Lower leg skin (tissue), 3 donors: ENCODE measurements around the gene FOXL1.

ENCODE experiments used
- POLR2A ChIP-seq, 2 donors: fragments of 450-650 bp; IDR thresholded peaks; one replicate each; pipeline ENCODE4 v1.6.1; 2016 to 2017; ENCODE audit warnings: antibody characterized with exemption in 2 of 2, mild to moderate bottlenecking in 1 of 2, moderate library complexity in 1 of 2
- TF ChIP-seq, protein P1 (sequence below), 3 donors: fragments of 450-650 bp; IDR thresholded peaks; one replicate each; pipeline ENCODE4 v1.5.1; 2016; ENCODE audit warnings: antibody characterized with exemption in 3 of 3, mild to moderate bottlenecking in 3 of 3, moderate library complexity in 2 of 3

DNA sequence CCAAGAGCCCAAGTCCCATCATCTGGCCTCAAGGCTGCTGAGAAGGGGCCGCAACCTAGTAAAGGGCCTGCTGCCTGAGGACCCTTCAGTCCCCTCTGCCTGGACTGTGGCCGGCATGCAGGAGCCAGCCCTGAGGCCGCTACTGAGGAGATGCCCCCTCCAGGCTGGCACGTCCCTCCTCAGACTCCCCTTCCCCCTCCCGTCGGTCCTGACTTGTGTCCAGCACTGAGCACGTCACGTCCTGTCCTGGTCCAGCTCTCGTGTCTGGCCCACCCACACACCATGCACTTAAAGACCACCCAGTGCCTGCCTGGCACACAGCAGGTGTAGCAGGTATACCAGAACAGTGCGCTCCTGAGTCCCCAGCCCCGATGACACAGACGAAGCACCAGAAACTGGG is 32.9 kb upstream of the FOXL1 start:
- TF ChIP-seq, protein P1, sequence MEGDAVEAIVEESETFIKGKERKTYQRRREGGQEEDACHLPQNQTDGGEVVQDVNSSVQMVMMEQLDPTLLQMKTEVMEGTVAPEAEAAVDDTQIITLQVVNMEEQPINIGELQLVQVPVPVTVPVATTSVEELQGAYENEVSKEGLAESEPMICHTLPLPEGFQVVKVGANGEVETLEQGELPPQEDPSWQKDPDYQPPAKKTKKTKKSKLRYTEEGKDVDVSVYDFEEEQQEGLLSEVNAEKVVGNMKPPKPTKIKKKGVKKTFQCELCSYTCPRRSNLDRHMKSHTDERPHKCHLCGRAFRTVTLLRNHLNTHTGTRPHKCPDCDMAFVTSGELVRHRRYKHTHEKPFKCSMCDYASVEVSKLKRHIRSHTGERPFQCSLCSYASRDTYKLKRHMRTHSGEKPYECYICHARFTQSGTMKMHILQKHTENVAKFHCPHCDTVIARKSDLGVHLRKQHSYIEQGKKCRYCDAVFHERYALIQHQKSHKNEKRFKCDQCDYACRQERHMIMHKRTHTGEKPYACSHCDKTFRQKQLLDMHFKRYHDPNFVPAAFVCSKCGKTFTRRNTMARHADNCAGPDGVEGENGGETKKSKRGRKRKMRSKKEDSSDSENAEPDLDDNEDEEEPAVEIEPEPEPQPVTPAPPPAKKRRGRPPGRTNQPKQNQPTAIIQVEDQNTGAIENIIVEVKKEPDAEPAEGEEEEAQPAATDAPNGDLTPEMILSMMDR (IDR thresholded peaks at IDR 0.05) = no peak
- no peak for TF ChIP-seq POLR2A (IDR thresholded peaks at IDR 0.05)
